ENCODE data around the gene PIP4P1.

DNA sequence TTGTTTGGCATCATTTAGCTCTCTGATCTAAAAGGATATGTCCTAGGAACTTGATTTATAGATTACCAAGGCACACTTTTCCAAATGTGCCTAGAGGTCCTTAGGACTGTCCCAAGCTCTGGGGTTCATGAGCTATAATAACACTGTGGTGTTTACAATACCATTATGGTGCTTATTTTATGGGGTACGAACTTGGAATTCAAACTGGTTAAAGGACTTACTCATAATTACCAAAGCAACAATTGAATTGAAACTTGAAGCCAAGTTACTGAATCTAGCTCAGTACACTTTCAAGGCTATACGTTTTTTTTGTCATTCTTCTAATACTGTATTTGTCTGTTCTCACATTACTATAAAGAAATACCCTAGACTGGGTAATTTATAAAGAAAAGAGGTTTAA lies 38.3 kb downstream of the PIP4P1 start:
- TF ChIP-seq GATA3 (IDR thresholded peaks at IDR 0.05; ENCODE audit: low read depth, low read length) (no peak), GATA2 (IDR thresholded peaks at IDR 0.05; ENCODE audit: low read depth, low read length) (no peak)
